Stomach (tissue), 9 donors: ENCODE data around the gene NMNAT2. TPM values are rescaled to one million over a fixed set of nuclear protein-coding genes. Genes with fewer than 3 reads are reported as not detected.

Experiments used
- DNase-seq, 2 donors: peaks; one replicate each; pipeline versions ENCODE4 v3.0.0 to v3.0.0-alpha.2; 2013 to 2019
- H3K27ac ChIP-seq, 5 donors: fragments of 200-600 bp in 4 of 5; sonication (generic) in 4 of 5; one replicate each; pipeline ENCODE4 v1.5.1; 2013 to 2019; ENCODE audit warnings: mild to moderate bottlenecking in 1 of 5, moderate library complexity in 1 of 5
- H3K27me3 ChIP-seq, 3 donors: fragments of 200-600 bp; sonication (generic); one replicate each; pipeline ENCODE4 v1.5.1; 2017 to 2019; ENCODE audit warnings: mixed run types in 1 of 3
- H3K36me3 ChIP-seq, 4 donors: fragments of 200-600 bp; sonication (generic); 1 replicate in 3 of 4; 2 replicates in 1 of 4; pipeline ENCODE4 v1.5.1; 2016 to 2019
- H3K4me1 ChIP-seq, 4 donors: fragments of 200-600 bp; sonication (generic); one replicate each; pipeline ENCODE4 v1.5.1; 2016 to 2019
- H3K4me3 ChIP-seq, 4 donors: fragments of 200-600 bp; sonication (generic) in 3 of 4; one replicate each; pipeline ENCODE4 v1.5.1; 2016 to 2019; ENCODE audit warnings: mild to moderate bottlenecking in 1 of 4
- H3K9me3 ChIP-seq, 4 donors: fragments of 200-600 bp; sonication (generic); one replicate each; pipeline ENCODE4 v1.5.1; 2016 to 2019
- CTCF ChIP-seq, 7 experiments: fragments of 450-650 bp in 4 of 7; fragments of 200-600 bp in 3 of 7; sonication (generic) in 3 of 7; IDR thresholded peaks; one replicate each; pipeline ENCODE4 v1.5.1; 2016 to 2019; ENCODE audit warnings: antibody characterized with exemption in 7 of 7, control low read depth in 2 of 7, mild to moderate bottlenecking in 1 of 7
- EP300 ChIP-seq: sonication (generic); formaldehyde crosslinking; IDR thresholded peaks from one replicate; pipeline ENCODE4 v1.6.1; 2017; ENCODE audit warnings: antibody characterized with exemption
- POLR2A ChIP-seq, 4 donors: fragments of 450-650 bp; IDR thresholded peaks; one replicate each; pipeline ENCODE4 v1.6.1; 2016; ENCODE audit warnings: antibody characterized with exemption in 4 of 4, control low read depth in 2 of 4, mild to moderate bottlenecking in 1 of 4, moderate library complexity in 1 of 4
- POLR2AphosphoS5 ChIP-seq, 3 donors: sonication (generic); formaldehyde crosslinking; IDR thresholded peaks; one replicate each; pipeline ENCODE4 v1.6.1; 2016; ENCODE audit warnings: antibody characterized with exemption in 3 of 3
- WGBS, 5 donors: extraction: QIAGEN DNeasy Blood & Tissue Kit in 3 of 5; methylation state at CpG; one replicate each; pipeline versions ENCODE4 v1.1.5 to v1.1.7; 2013 to 2018; 5-methylcytosine and 5-hydroxymethylcytosine counted together
- intact Hi-C: fragments of 100-400 bp; cut with DNase I; formaldehyde crosslinking; loops from one replicate; pipeline ENCODE4 v1.15.1; 2023; ENCODE audit warnings: low total_unique reads
- polyA plus RNA-seq, 3 donors: library from polyadenylated mRNA; stranded (reverse); fragments of 200-250 nt; gene quantifications; one replicate each; pipeline ENCODE4 v1.2.3, GENCODE V29; 2013
- total RNA-seq, 5 donors: library from RNA; depleted of rRNA; stranded (reverse); fragments of >200 nt; gene quantifications; one replicate each; pipeline versions ENCODE4 v1.1.0 to v1.2.3, GENCODE V29; 2014 to 2016
- donor health status: healthy with polysubstance abuse.
- donor health status: Bipolar disorder and iron deficiency.
- donor health status: healthy.

Gene NMNAT2
- total and polyA plus RNA-seq, 8 donors: 0.06 to 1.3 (median 0.51) TPM; not detected in 2

GRCh38 chr1:183209533-183210158, 208.5 kb downstream of the NMNAT2 start:
- no peak for DNase-seq
- no peaks in the 10 kb centered on the region for H3K9me3 ChIP-seq
- H3K27ac ChIP-seq: no peak overlapping the region
- no peaks in the 10 kb centered on the region for H3K36me3 ChIP-seq
- intact Hi-C loops: no loop called here
- H3K27me3 ChIP-seq: no peaks in the 10 kb centered on the region
- no peak overlapping the region for H3K4me3 ChIP-seq
- TF ChIP-seq CTCF (IDR thresholded peaks at IDR 0.05): no peak
- TF ChIP-seq EP300: no peak
- TF ChIP-seq POLR2A (IDR thresholded peaks at IDR 0.05): no peak
- TF ChIP-seq POLR2AphosphoS5 (IDR thresholded peaks at IDR 0.05): no peak
- no peaks in the 10 kb centered on the region for H3K4me1 ChIP-seq

GRCh38 chr1:183206538-183207122, 211.6 kb downstream of the NMNAT2 start:
- intact Hi-C loops: no loop called here
- WGBS, 5 donors: 89 to 94% (median 89%) methylated on average over 6 of the region's 6 CpGs
- TF ChIP-seq POLR2AphosphoS5 (IDR thresholded peaks at IDR 0.05) (no peak), EP300 (no peak)
- DNase-seq: no peak
- Histone ChIP-seq H3K27me3 (no peaks in the 10 kb centered on the region), H3K36me3 (no peaks in the 10 kb centered on the region), H3K9me3 (no peaks in the 10 kb centered on the region), H3K4me3 (no peak overlapping the region), H3K27ac (peak overlapping the region in 1 of 5 donors; percentile 80), H3K4me1 (no peaks in the 10 kb centered on the region)

- 69 to 87% (median 80%) methylated on average over 3 of the region's 3 CpGs for WGBS, 5 donors
- H3K27me3 ChIP-seq: no peaks in the 10 kb centered on the region
- DNase-seq: peak in 1 of 2 donors; percentile 27
- intact Hi-C loops: no loop called here
- peak overlapping the region in 3 of 5 donors; percentile 33 to 80 (median 48) for H3K27ac ChIP-seq
- no peak overlapping the region for H3K4me3 ChIP-seq
- H3K36me3 ChIP-seq: no peaks in the 10 kb centered on the region
- no peaks in the 10 kb centered on the region for H3K4me1 ChIP-seq
- H3K9me3 ChIP-seq: no peaks in the 10 kb centered on the region
- peak; percentile 40 for TF ChIP-seq EP300
- TF ChIP-seq CTCF (IDR thresholded peaks at IDR 0.05): no peak
- TF ChIP-seq POLR2AphosphoS5 (IDR thresholded peaks at IDR 0.05): peak; percentile 65 to 94 (median 74)
- no peak for TF ChIP-seq POLR2A (IDR thresholded peaks at IDR 0.05)
Measured at GRCh38 chr1:183205196-183205781, 212.9 kb downstream of the NMNAT2 start.

- no peak overlapping the region for H3K4me3 ChIP-seq
- no peak for DNase-seq
- TF ChIP-seq POLR2AphosphoS5 (IDR thresholded peaks at IDR 0.05) (no peak), EP300 (no peak), POLR2A (IDR thresholded peaks at IDR 0.05) (no peak), CTCF (IDR thresholded peaks at IDR 0.05) (no peak)
- 56 to 90% (median 73%) methylated on average over 3 of the region's 3 CpGs for WGBS, 5 donors
- no peaks in the 10 kb centered on the region for H3K27me3 ChIP-seq
- no peaks in the 10 kb centered on the region for H3K9me3 ChIP-seq
- H3K27ac ChIP-seq: no peak overlapping the region
- intact Hi-C loops: no loop called here
- H3K4me1 ChIP-seq: no peaks in the 10 kb centered on the region
- no peaks in the 10 kb centered on the region for H3K36me3 ChIP-seq
Measured at GRCh38 chr1:183203094-183203493, 215.1 kb downstream of the NMNAT2 start.

- peak overlapping the region in 1 of 5 donors; percentile 7 for H3K27ac ChIP-seq
- no peaks in the 10 kb centered on the region for H3K9me3 ChIP-seq
- no peaks in the 10 kb centered on the region for H3K27me3 ChIP-seq
- no peak for DNase-seq
- H3K36me3 ChIP-seq: no peaks in the 10 kb centered on the region
- H3K4me3 ChIP-seq: no peak overlapping the region
- intact Hi-C loops: no loop called here
- TF ChIP-seq CTCF (IDR thresholded peaks at IDR 0.05) (no peak), POLR2AphosphoS5 (IDR thresholded peaks at IDR 0.05) (no peak), POLR2A (IDR thresholded peaks at IDR 0.05) (no peak), EP300 (no peak)
- 74 to 86% (median 84%) methylated on average over 9 of the region's 9 CpGs for WGBS, 5 donors
- H3K4me1 ChIP-seq: no peaks in the 10 kb centered on the region
Measured at GRCh38 chr1:183200451-183200850, 217.7 kb downstream of the NMNAT2 start.
